ENCODE results near the gene SCYGR2.
"Not testable (repeated sequence)": the region's sequence is repeated elsewhere in the genome, so short reads cannot be mapped to it uniquely, and the experiment has no call there.

SCYGR2 gene

GRCh38 chr2:227598835-227599503 lies at the start of gene SCYGR2:
Gene SCYGR2 (plus strand): TSS chr2:227598893. CDS start chr2:227598893, 0 bp downstream.
- DNase-seq (ENCODE audit: low read depth in 2 of 2): not testable (repeated sequence)

- DNase-seq (ENCODE audit: low read depth in 2 of 2): no peak
Observed at GRCh38 chr2:227551836-227552235, 46.9 kb upstream of the SCYGR2 start.

GRCh38 chr2:227562581-227562980 lies 36.1 kb upstream of the SCYGR2 start:
- DNase-seq (ENCODE audit: low read depth in 2 of 2): no peak

GRCh38 chr2:227565080-227565479 lies 33.6 kb upstream of the SCYGR2 start:
- DNase-seq (ENCODE audit: low read depth in 2 of 2): no peak

GRCh38 chr2:227566012-227566411 lies 32.7 kb upstream of the SCYGR2 start:
- DNase-seq (ENCODE audit: low read depth in 2 of 2): no peak

GRCh38 chr2:227568852-227569169 lies 29.9 kb upstream of the SCYGR2 start:
- DNase-seq (ENCODE audit: low read depth in 2 of 2): no peak

GRCh38 chr2:227570615-227571014 lies 28.1 kb upstream of the SCYGR2 start:
- DNase-seq (ENCODE audit: low read depth in 2 of 2): no peak

GRCh38 chr2:227576110-227576509 lies 22.6 kb upstream of the SCYGR2 start:
- DNase-seq (ENCODE audit: low read depth in 2 of 2): no peak

- DNase-seq (ENCODE audit: low read depth in 2 of 2): no peak
Observed at GRCh38 chr2:227576812-227577211, 21.9 kb upstream of the SCYGR2 start.

GRCh38 chr2:227577555-227577954 lies 21.1 kb upstream of the SCYGR2 start:
- no peak for DNase-seq (ENCODE audit: low read depth in 2 of 2)

- DNase-seq (ENCODE audit: low read depth in 2 of 2): no peak
Observed at GRCh38 chr2:227578642-227579041, 20.1 kb upstream of the SCYGR2 start.

- DNase-seq (ENCODE audit: low read depth in 2 of 2): no peak
Observed at GRCh38 chr2:227579791-227580190, 18.9 kb upstream of the SCYGR2 start.

GRCh38 chr2:227582369-227582768 lies 16.3 kb upstream of the SCYGR2 start:
- DNase-seq (ENCODE audit: low read depth in 2 of 2): no peak

GRCh38 chr2:227592694-227593387 lies 5.9 kb upstream of the SCYGR2 start:
- no peak for DNase-seq (ENCODE audit: low read depth in 2 of 2)

GRCh38 chr2:227595797-227596196 lies 2.9 kb upstream of the SCYGR2 start:
- no peak for DNase-seq (ENCODE audit: low read depth in 2 of 2)

- DNase-seq (ENCODE audit: low read depth in 2 of 2): no peak
Observed at GRCh38 chr2:227597036-227597435, 1.7 kb upstream of the SCYGR2 start.

GRCh38 chr2:227597998-227598397 lies 695 bp upstream of the SCYGR2 start:
- DNase-seq (ENCODE audit: low read depth in 2 of 2): no peak

GRCh38 chr2:227602358-227602757 lies 3.7 kb downstream of the SCYGR2 start:
- DNase-seq (ENCODE audit: low read depth in 2 of 2): no peak

- no peak for DNase-seq (ENCODE audit: low read depth in 2 of 2)
Observed at GRCh38 chr2:227606476-227606875, 7.8 kb downstream of the SCYGR2 start.

- no peak for DNase-seq (ENCODE audit: low read depth in 2 of 2)
Observed at GRCh38 chr2:227607941-227608340, 9.2 kb downstream of the SCYGR2 start.

- DNase-seq (ENCODE audit: low read depth in 2 of 2): no peak
Observed at GRCh38 chr2:227608561-227609338, 10.1 kb downstream of the SCYGR2 start.

- no peak for DNase-seq (ENCODE audit: low read depth in 2 of 2)
Observed at GRCh38 chr2:227610123-227610522, 11.4 kb downstream of the SCYGR2 start.

Data from fibroblast of skin of left quadriceps (primary cell).